GM12891 (cell line): Measurements from ENCODE around the gene CDC25A. TPM values are rescaled to one million over a fixed set of nuclear protein-coding genes. Genes with fewer than 3 reads are reported as not detected.

Experiments
- DNase-seq: peaks from one replicate; pipeline ENCODE4 v3.0.0; 2011; ENCODE audit warnings: low spot score; ENCODE audit not compliant: insufficient read length
- FAIRE-seq: peaks from 2 replicates; lab custom pipeline; 2011; peaks lifted over from hg19 to GRCh38; lab: Jason Lieb, UNC
- PAX5 ChIP-seq: IDR thresholded peaks from 2 replicates; pipeline ENCODE4 v1.6.1; 2011; ENCODE audit warnings: low read length, moderate library complexity, mild to moderate bottlenecking; ENCODE audit not compliant: insufficient read depth, severe bottlenecking
- POLR2A ChIP-seq: IDR thresholded peaks from 2 replicates; pipeline ENCODE4 v1.6.1; 2011; ENCODE audit warnings: low read depth, low read length, control low read depth
- POLR2AphosphoS5 ChIP-seq: IDR thresholded peaks from 2 replicates; pipeline ENCODE4 v1.6.1; 2011; ENCODE audit warnings: low read depth, low read length, control low read depth
- POU2F2 ChIP-seq: IDR thresholded peaks from 2 replicates; pipeline ENCODE4 v1.6.1; 2011; ENCODE audit warnings: low read depth, mild to moderate bottlenecking, control low read depth, low read length, moderate library complexity
- SPI1 ChIP-seq: IDR thresholded peaks from 2 replicates; pipeline ENCODE4 v1.6.1; 2011; ENCODE audit warnings: low read depth, low read length, control low read depth
- TAF1 ChIP-seq: IDR thresholded peaks from 2 replicates; pipeline ENCODE4 v1.6.1; 2011; ENCODE audit warnings: low read depth, low read length, control low read depth
- polyA plus RNA-seq: library from polyadenylated mRNA; unstranded; fragments of >200 nt; gene quantifications from one replicate; pipeline ENCODE4 v1.2.1, GENCODE V29; 2012; ENCODE audit warnings: low read depth, missing spikeins, inconsistent platforms; ENCODE audit not compliant: missing spikeins

CDC25A gene
- 9.7 TPM for polyA plus RNA-seq

DNA sequence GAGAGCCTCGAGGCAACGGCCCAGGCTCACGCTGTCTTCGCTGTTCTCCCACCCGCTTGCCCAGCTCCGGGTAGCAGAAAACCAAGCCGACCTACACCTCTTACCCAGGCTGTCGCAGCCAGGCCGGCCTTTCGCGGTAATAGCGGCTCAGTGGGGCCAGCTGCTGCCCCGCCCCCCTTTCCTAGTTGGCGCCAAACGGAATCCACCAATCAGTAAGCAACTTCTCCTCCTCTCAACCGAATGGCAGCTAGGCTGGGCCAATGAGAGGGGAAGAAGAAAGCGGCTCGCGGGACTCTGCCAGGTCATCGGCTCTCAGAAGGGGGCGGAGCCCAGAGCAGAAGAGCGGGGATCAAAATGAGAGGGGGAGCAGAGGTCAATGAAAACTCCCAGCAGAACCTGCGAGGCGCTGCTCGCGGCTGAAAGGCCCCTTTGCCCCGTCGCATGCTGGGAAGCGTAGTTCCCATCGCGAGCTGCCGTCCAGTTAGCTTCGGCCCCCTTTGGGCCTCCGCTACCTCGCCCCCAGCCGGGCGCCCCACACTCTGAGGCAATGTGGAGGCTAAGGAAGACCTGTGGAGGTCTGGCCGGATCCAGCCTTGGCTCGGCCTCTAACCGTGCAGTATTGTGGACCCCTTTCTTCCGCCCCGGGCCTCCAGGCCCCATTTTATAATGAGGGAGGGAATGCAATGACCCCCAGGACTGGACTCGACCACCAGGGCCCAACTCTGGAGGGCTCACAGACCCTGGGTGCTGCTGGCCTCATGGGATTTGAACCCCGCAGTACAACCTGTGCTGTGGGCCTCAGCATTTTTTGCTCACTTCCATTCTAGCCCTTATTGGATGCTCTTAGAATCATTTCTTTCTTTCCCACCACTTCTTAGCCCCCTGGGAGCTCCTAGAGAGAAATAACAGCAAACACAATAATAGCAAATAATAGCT lies at the start of gene CDC25A:
Gene CDC25A, minus strand, starts transcription at position 152 of the 936 bp plus-strand sequence. CDS start 470 bp downstream, outside the sequence.
- peak; percentile 94 for DNase-seq
- FAIRE-seq: peak; percentile 99

DNA sequence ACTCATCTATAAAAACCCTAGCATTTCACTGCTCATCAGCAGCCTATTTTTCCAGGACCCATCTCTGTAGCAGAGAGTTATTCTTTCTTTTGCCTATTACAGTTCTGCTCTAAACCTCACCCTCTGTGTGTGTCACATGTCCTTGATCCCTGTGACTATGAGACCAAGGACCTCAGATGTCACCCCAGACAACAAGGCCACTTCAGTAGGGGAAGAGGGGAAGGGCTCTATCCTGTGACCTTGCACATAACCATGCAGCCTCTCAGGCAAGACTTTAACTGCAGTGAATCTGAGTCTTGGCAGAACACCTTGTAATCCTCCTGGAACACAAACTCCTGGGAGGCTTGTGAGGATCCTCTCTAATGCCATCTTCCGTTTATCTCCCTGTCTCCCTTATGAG lies 48.3 kb upstream of the CDC25A start:
- no peak for FAIRE-seq
- no peak for TF ChIP-seq POU2F2
- TF ChIP-seq TAF1: no peak
- no peak for TF ChIP-seq PAX5
- TF ChIP-seq POLR2AphosphoS5: no peak
- no peak for TF ChIP-seq POLR2A
- no peak for TF ChIP-seq SPI1
- DNase-seq: no peak

More for the DNA sequence above, at the start of gene CDC25A:
- TF ChIP-seq POLR2A (peak; percentile 56; the same call in 1 of the 2 replicates), TAF1 (peak; percentile 55), PAX5 (no peak), POU2F2 (no peak), SPI1 (no peak), POLR2AphosphoS5 (no peak)

DNA sequence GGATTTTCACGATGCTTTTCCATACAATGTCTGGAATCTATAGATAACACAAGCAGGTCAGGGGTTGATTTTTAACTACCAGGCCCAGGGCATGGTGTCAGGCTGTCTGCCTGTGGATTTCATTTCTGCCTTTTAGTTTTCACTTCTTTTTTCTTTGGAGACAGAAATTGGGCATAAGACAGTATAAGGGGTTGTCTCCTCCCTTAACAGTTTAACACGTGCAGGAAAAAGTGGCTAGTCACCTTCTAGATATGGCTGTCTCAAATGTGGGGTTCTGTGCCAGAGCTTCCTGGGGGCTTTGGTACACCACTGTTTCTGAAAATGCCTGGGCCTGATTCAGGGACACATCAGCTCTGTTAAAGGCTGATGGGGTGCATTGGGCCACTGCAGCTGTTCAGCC lies 45.3 kb upstream of the CDC25A start:
- FAIRE-seq: no peak

DNA sequence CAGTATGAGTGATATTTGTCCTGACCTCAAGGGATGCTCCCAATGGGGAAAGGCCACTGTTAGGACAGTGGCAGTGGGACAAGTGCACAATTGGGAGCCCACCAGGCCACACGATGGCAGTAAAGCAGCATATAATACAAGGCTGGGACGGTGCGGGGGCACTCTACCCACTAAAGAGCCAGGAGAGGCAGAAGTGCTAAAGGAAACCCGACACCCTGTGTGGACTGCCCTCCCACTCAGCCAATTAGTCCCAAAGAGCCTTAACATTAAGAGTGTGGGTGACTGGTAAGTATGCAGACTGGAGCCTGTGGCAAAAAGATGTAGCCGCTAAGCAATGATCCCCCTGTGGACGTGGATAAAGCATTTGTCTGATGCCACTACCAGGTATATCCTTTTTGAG lies 44.5 kb upstream of the CDC25A start:
- DNase-seq (no peak), FAIRE-seq (peak; percentile 96)
- TF ChIP-seq TAF1 (no peak), POLR2AphosphoS5 (no peak), PAX5 (no peak), POU2F2 (no peak), SPI1 (no peak)

More for the DNA sequence above, 45.3 kb upstream of the CDC25A start:
- TF ChIP-seq POLR2A (no peak), SPI1 (no peak), TAF1 (no peak), PAX5 (no peak)
- no peak for DNase-seq

DNA sequence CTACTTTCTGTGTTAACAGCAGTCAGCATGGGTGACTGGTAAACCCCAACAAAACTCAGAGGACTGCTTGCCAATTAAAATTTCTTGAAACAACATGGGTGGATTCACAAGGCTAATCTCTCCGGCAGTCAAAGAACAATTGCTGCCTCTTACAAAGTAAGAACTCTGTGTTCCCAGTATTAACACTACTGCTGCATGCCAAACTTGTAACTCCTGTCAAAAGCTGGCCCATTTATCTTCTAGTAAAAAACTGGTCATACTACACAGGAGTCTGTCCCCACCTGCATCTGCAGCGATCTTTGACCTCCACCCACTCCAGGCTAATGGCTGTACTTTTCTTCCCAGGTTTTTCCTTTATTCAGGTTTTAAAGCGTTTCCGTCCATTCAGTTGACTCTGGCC lies 44.0 kb upstream of the CDC25A start:
- no peak for TF ChIP-seq POU2F2
- no peak for TF ChIP-seq PAX5
- no peak for TF ChIP-seq POLR2A
- TF ChIP-seq TAF1: no peak
- no peak for TF ChIP-seq POLR2AphosphoS5
- no peak for TF ChIP-seq SPI1
- no peak for DNase-seq
- FAIRE-seq: peak; percentile 80

DNA sequence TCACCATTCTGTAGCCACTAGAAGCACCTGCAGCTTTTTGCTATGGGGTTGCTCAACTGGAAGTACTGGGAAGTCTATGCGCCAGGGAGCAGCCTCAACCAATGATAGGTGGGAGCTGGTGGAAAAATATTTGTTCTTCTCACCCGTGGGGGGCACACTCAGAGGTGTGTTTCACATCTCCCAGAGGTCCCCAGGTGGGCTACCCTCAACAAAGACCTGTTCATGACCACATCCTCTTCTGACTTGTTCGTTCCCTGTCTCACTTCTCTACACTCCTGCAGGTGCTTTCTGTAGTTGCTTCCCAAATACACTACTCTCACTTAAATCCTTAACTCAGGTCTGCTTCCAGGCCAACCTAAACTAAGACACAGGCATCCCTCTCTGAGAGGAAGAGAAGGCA lies 38.7 kb upstream of the CDC25A start:
- FAIRE-seq (no peak), DNase-seq (no peak)
- TF ChIP-seq PAX5: no peak
- peak; percentile 87 for TF ChIP-seq SPI1

DNA sequence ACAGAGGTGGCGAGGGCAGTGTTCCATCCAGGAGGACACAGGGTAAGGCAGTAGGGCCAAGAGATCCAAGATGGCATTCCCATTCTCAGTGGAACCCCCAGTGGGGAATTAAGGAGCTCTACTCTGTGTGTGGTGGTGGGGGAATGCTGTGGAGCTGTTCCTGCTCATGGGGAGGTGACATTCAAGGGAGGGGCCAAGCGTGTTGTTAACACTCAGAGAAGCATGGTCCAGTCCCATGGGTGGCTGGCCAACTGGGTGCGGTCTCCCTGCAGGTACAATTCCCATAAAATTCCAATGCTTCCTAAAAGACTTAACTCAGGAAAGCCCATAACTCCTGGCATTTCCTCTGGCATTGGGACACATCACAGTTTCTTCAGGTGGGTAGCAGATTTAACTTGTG lies 37.4 kb upstream of the CDC25A start:
- TF ChIP-seq POLR2AphosphoS5 (no peak), SPI1 (no peak), POLR2A (no peak)
- DNase-seq (no peak), FAIRE-seq (peak; percentile 40)

DNA sequence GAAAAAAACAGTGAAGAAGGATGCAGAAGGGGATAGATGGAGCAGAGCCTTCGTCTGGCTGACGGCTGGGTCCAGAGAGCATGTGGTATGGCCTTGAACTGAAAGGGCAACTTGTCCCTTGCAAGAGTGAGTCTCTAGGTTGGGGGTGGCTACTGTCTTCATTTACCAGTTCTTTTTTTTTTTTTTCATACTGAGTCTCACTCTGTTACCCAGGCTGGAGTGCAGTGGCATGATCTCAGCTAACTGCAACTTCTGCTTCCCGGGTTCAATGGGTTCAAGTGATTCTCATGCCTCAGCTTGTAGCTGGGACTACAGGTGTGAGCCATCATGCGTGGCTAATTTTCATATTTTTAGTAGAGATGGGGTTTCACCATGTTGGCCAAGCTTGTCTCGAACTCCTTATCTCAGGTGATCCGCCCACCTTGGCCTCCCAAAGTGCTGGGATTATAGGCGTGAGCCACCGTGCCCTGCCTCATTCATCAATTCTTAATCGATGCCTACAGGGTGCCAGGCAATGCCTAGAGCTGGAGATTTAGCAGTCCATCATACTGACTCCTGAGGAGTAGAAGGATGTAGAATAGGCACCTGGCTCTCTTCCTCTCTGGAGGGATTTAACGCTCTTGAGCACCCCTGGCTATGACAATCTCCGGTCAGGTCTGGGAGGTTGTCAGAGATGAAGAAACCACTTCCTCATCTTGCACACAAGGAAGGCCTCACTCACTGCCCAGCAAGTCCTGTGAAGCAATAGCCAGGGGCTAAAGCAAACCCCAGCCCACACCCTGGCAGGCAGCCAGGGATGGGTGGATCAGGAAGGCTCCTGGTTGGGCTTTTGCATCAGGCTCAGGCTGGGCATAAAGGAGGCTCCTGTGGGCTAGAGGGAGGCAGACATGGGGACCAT lies 34.6 kb upstream of the CDC25A start, which contains the start of gene CAMP:
Gene CAMP, plus strand, starts transcription at position 880 of the 898 bp plus-strand sequence. Its CDS starts 17 bp downstream, at position 897.
- DNase-seq: peak; percentile 59
- FAIRE-seq: peak; percentile 92
- TF ChIP-seq POU2F2 (no peak), SPI1 (peak; percentile 91), PAX5 (peak; percentile 51), POLR2AphosphoS5 (no peak), POLR2A (no peak), TAF1 (no peak)

DNA sequence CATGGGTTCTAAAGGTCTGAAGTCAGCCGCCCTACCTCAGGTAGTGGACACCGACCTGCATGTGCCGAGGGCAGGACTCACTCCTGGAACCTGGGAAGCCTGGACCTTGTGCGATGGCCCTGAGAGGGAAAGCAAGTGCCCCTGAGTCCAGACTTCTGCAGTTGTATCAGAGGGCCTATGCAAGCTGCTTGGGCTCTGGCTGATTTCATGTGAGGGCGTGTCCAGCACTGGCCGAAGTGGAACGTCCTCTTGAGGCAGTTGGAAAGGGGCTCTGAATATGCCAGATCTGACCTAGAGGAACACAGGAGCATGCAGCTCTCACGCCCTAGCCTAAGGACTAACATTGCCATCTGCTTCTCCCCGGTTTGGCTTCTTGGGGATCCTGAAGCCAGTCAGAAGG lies 32.5 kb upstream of the CDC25A start:
- DNase-seq (no peak), FAIRE-seq (no peak)
- TF ChIP-seq POLR2AphosphoS5 (no peak), PAX5 (no peak), POLR2A (no peak), SPI1 (no peak), TAF1 (no peak), POU2F2 (no peak)
